HCT116 (cell line): ENCODE results near the gene ELL2. TPM values are rescaled to one million over a fixed set of nuclear protein-coding genes. Genes with fewer than 3 reads are reported as not detected.

ENCODE experiments used
- ATAC-seq: fragments of 200-7000 bp; cut with Tn5 transposase; 2 replicates; pipeline ENCODE4 v1.9.1; 2020; ENCODE audit warnings: mild to moderate bottlenecking, moderate library complexity
- BruUV-seq: library from RNA; stranded (reverse); fragments of 400-500 nt; replicated peaks from 2 replicates; lab custom pipeline; 2021; lab: Mats Ljungman, UMichigan
- CTCF ChIA-PET: fragments of 300-600 bp; sonication (Branson Sonifier 250); formaldehyde crosslinking; loops from one replicate; lab custom pipeline; 2021; ENCODE audit warnings: antibody characterized with exemption; lab: Charles Lee
- POLR2A ChIA-PET: fragments of 300-600, 350-600 bp; sonication (Branson Sonifier 250); formaldehyde crosslinking; loops from one replicate; lab custom pipeline; 2021; ENCODE audit warnings: antibody characterized with exemption; lab: Charles Lee
- RAD21 ChIA-PET, 2 experiments: fragments of 300-600 bp; sonication (Branson Sonifier 250); formaldehyde crosslinking; loops; one replicate each; lab custom pipeline; 2023; ENCODE audit warnings: low total read pairs in 2 of 2; ENCODE audit not compliant: uncharacterized antibody in 2 of 2, unreplicated experiment in 2 of 2, low non-redundant PET in 1 of 2; lab: Charles Lee
- DNase-seq: peaks from one replicate; pipeline ENCODE4 v3.0.0-alpha.2; 2010; ENCODE audit warnings: low read depth, low spot score
- H2AFZ ChIP-seq: fragments of 200-600 bp; shearing (Covaris generic), sonication (generic); 2 replicates; pipeline ENCODE4 v1.6.1; 2017; ENCODE audit warnings: low read depth, mixed run types, mixed read lengths, antibody characterized with exemption, low read length; ENCODE audit not compliant: poor library complexity, severe bottlenecking
- H3K27ac ChIP-seq: 2 replicates; pipeline ENCODE4 v1.5.1; 2012; ENCODE audit warnings: low read depth, low read length
- H3K27me3 ChIP-seq: fragments of 200-600 bp; sonication (generic); 2 replicates; pipeline ENCODE4 v1.6.1; 2016; ENCODE audit warnings: mixed run types, low read length, mixed read lengths; ENCODE audit not compliant: insufficient read depth
- H3K36me3 ChIP-seq, 2 experiments: fragments of 200-500 bp in 1 of 2; fragments of 200-600 bp in 1 of 2; sonication (Bioruptor generic) in 1 of 2; sonication (generic) in 1 of 2; 2 replicates each; pipeline versions ENCODE4 v1.5.1 to v1.6.1; 2014 to 2016; ENCODE audit warnings: low read length in 2 of 2, inconsistent platforms in 1 of 2, mixed read lengths in 1 of 2, mixed run types in 1 of 2; ENCODE audit not compliant: insufficient read depth in 2 of 2, control insufficient read depth in 1 of 2
- H3K4me1 ChIP-seq, 2 experiments: fragments of 200-600 bp in 1 of 2; sonication (generic) in 1 of 2; 2 replicates each; pipeline versions ENCODE4 v1.5.1 to v1.6.1; 2012 to 2017; ENCODE audit warnings: low read length in 2 of 2, inconsistent platforms in 1 of 2, mild to moderate bottlenecking in 1 of 2, mixed read lengths in 1 of 2, mixed run types in 1 of 2, moderate library complexity in 1 of 2; ENCODE audit not compliant: insufficient read depth in 2 of 2, control insufficient read depth in 1 of 2
- H3K4me2 ChIP-seq: fragments of 200-600 bp; sonication (generic); 2 replicates; pipeline ENCODE4 v1.6.1; 2017; ENCODE audit warnings: mixed run types, low read length, mixed read lengths
- H3K4me3 ChIP-seq, 2 experiments: fragments of 200-600 bp in 1 of 2; sonication (generic) in 1 of 2; replicated peaks in 1 of 2; 2 replicates each; pipeline ENCODE4 v1.5.1; 2011 to 2016; ENCODE audit warnings: low read length in 2 of 2, control low read depth in 1 of 2, low read depth in 1 of 2, mild to moderate bottlenecking in 1 of 2, mixed read lengths in 1 of 2, mixed run types in 1 of 2
- H3K79me2 ChIP-seq: fragments of 200-600 bp; sonication (generic); 2 replicates; pipeline ENCODE4 v1.6.1; 2017; ENCODE audit warnings: mild to moderate bottlenecking, mixed run types, low read length, moderate library complexity, mixed read lengths; ENCODE audit not compliant: insufficient read depth
- H3K9ac ChIP-seq: fragments of 200-600 bp; sonication (generic); 2 replicates; pipeline ENCODE4 v1.6.1; 2016; ENCODE audit warnings: low read length, mixed read lengths
- H3K9me2 ChIP-seq: fragments of 200-600 bp; sonication (generic), shearing (Covaris generic); 2 replicates; pipeline ENCODE4 v1.6.1; 2017; ENCODE audit warnings: mixed run types, mild to moderate bottlenecking, moderate library complexity; ENCODE audit not compliant: insufficient read depth
- H3K9me3 ChIP-seq, 2 experiments: fragments of 200-500 bp in 1 of 2; fragments of 200-600 bp in 1 of 2; sonication (Bioruptor generic) in 1 of 2; sonication (generic) in 1 of 2; 2 replicates each; pipeline ENCODE4 v1.6.1; 2014 to 2017; ENCODE audit warnings: low read length in 2 of 2, mixed read lengths in 2 of 2, inconsistent platforms in 1 of 2, low read depth in 1 of 2, mild to moderate bottlenecking in 1 of 2, mixed run types in 1 of 2, moderate library complexity in 1 of 2; ENCODE audit not compliant: control insufficient read depth in 1 of 2, insufficient read depth in 1 of 2
- H4K20me1 ChIP-seq: fragments of 200-600 bp; sonication (generic), shearing (Covaris generic); 2 replicates; pipeline ENCODE4 v1.6.1; 2017; ENCODE audit warnings: mixed run types, mild to moderate bottlenecking, moderate library complexity; ENCODE audit not compliant: insufficient read depth
- CBX3 ChIP-seq: IDR thresholded peaks from 2 replicates; pipeline ENCODE4 v1.6.1; 2012; ENCODE audit warnings: low read depth
- EGR1 ChIP-seq: IDR thresholded peaks from 2 replicates; pipeline ENCODE4 v1.6.1; 2012; ENCODE audit warnings: low read depth
- ELF1 ChIP-seq: IDR thresholded peaks from 2 replicates; pipeline ENCODE4 v1.6.1; 2012; ENCODE audit warnings: low read depth, borderline replicate concordance
- EZH2 ChIP-seq: fragments of 200-600 bp; sonication (generic); IDR thresholded peaks from 2 replicates; pipeline ENCODE4 v1.6.1; 2017; ENCODE audit warnings: antibody characterized with exemption, mixed run types
- EZH2phosphoT487 ChIP-seq: fragments of 200-600 bp; IDR thresholded peaks from 2 replicates; pipeline ENCODE4 v1.6.1; 2018; ENCODE audit warnings: antibody characterized with exemption, borderline replicate concordance
- JUND ChIP-seq: IDR thresholded peaks from 2 replicates; pipeline ENCODE4 v1.6.1; 2012
- MAX ChIP-seq: IDR thresholded peaks from 2 replicates; pipeline ENCODE4 v1.6.1; 2012
- POLR2A ChIP-seq: IDR thresholded peaks from 2 replicates; pipeline ENCODE4 v1.7.0; 2011; ENCODE audit warnings: borderline replicate concordance; ENCODE audit not compliant: insufficient read depth, insufficient read length; ENCODE audit errors: extremely low read depth
- RAD21 ChIP-seq: IDR thresholded peaks from 2 replicates; pipeline ENCODE4 v1.6.1; 2012; ENCODE audit warnings: low read depth, mild to moderate bottlenecking
- REST ChIP-seq: IDR thresholded peaks from 2 replicates; pipeline ENCODE4 v1.6.1; 2012; ENCODE audit warnings: low read depth
- SP1 ChIP-seq: IDR thresholded peaks from 2 replicates; pipeline ENCODE4 v1.6.1; 2012; ENCODE audit warnings: low read depth
- TCF7L2 ChIP-seq: IDR thresholded peaks from 2 replicates; pipeline ENCODE4 v1.7.0; 2011; ENCODE audit warnings: borderline replicate concordance, inconsistent platforms; ENCODE audit not compliant: insufficient read depth, insufficient read length; ENCODE audit errors: extremely low read depth
- ZFX ChIP-seq: fragments of 450-650 bp; IDR thresholded peaks from 2 replicates; pipeline ENCODE4 v1.6.1; 2017
- intact Hi-C: fragments of 100-400 bp; cut with micrococcal nuclease; formaldehyde crosslinking; loops from 2 replicates; pipeline ENCODE4 v1.10.0; 2022
- total RNA-seq: library from RNA; stranded (reverse); gene quantifications from one replicate; pipeline ENCODE4 v1.2.1, GENCODE V29; 2021; ENCODE audit not compliant: unreplicated experiment
- TF ChIP-seq, protein P1 (sequence below): IDR thresholded peaks from 2 replicates; pipeline ENCODE4 v1.6.1; 2011; ENCODE audit warnings: mild to moderate bottlenecking, low read length, moderate library complexity; ENCODE audit not compliant: insufficient replicate concordance; ENCODE audit errors: extremely low read depth

Gene ELL2
- total RNA-seq, 1 experiment from 2014 or later, result 29.8 TPM

DNA sequence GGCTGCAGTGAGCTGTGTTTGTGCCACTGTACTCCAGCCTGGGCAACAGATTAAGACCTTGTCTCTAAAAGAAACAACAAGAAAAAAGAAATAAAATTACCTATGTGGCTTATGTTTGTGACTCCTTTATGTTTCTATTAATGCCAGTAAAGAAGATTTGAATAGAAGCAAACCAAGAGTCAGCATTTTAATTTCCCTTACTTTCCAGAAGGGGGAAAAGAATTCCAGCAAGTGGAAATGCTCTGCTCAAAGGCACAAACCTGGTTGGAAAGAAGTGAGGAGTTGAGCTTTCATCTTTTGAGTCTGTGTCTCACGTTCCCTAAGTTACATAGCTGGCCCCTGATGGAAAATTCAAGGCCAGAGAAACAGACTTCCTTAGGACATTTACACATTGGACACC lies 23.6 kb upstream of the ELL2 start:
- TF ChIP-seq ZFX (no peak), RAD21 (no peak), TCF7L2 (no peak), EZH2 (no peak), EGR1 (no peak), EZH2phosphoT487 (no peak), JUND (no peak)
- H3K9me3 ChIP-seq, result no peaks in the 10 kb centered on the region
- POLR2A ChIA-PET, result no interaction called here
- no peaks in the 10 kb centered on the region for H3K27me3 ChIP-seq
- no peaks in the 10 kb centered on the region for H4K20me1 ChIP-seq
- RAD21 ChIA-PET, result no interaction called here
- intact Hi-C loops, result no loop called here
- CTCF ChIA-PET, result no interaction called here
- H2AFZ ChIP-seq, result no peak overlapping the region
- BruUV-seq, result no TSS peak
- H3K27ac ChIP-seq, result no peak overlapping the region
- H3K9ac ChIP-seq, result no peak overlapping the region
- H3K9me2 ChIP-seq, result no peaks in the 10 kb centered on the region
- H3K4me3 ChIP-seq, result no peak overlapping the region
- no peak overlapping the region for H3K4me2 ChIP-seq
- H3K36me3 ChIP-seq, result no peaks in the 10 kb centered on the region
- no peaks in the 10 kb centered on the region for H3K79me2 ChIP-seq
- no peak for DNase-seq
- H3K4me1 ChIP-seq, result 0 out of 4 replicates have a peak, but pooled peaks cover 0 to 4% of the 10 kb centered on the region in 2 experiments
- ATAC-seq, result no peak

- H3K79me2 ChIP-seq, result no peaks in the 10 kb centered on the region
- 0 out of 4 replicates have a peak, but pooled peaks cover 0 to 4% of the 10 kb centered on the region in 2 experiments for H3K4me1 ChIP-seq
- no peaks in the 10 kb centered on the region for H3K27me3 ChIP-seq
- BruUV-seq, result no TSS peak
- no peak overlapping the region for H3K9ac ChIP-seq
- RAD21 ChIA-PET, result interaction anchor here in 1 of 2 experiments (0.5 kb wide), 1 partner anchor 53 kb away, joined by 3 read pairs; no protein-coding TSS in a partner anchor
- CTCF ChIA-PET, result no interaction called here
- no peak overlapping the region for H3K27ac ChIP-seq
- no peak for TF ChIP-seq POLR2A
- TF ChIP-seq CBX3, result no peak
- no peak for TF ChIP-seq ELF1
- no peak for TF ChIP-seq SP1
- no peak for TF ChIP-seq REST
- no peak for TF ChIP-seq MAX
- TF ChIP-seq, protein P1, sequence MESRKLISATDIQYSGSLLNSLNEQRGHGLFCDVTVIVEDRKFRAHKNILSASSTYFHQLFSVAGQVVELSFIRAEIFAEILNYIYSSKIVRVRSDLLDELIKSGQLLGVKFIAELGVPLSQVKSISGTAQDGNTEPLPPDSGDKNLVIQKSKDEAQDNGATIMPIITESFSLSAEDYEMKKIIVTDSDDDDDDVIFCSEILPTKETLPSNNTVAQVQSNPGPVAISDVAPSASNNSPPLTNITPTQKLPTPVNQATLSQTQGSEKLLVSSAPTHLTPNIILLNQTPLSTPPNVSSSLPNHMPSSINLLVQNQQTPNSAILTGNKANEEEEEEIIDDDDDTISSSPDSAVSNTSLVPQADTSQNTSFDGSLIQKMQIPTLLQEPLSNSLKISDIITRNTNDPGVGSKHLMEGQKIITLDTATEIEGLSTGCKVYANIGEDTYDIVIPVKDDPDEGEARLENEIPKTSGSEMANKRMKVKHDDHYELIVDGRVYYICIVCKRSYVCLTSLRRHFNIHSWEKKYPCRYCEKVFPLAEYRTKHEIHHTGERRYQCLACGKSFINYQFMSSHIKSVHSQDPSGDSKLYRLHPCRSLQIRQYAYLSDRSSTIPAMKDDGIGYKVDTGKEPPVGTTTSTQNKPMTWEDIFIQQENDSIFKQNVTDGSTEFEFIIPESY, result no peak
- no peak for TF ChIP-seq RAD21
- no peak overlapping the region for H2AFZ ChIP-seq
- H4K20me1 ChIP-seq, result no peaks in the 10 kb centered on the region
- no peaks in the 10 kb centered on the region for H3K9me3 ChIP-seq
- POLR2A ChIA-PET, result no interaction called here
- H3K4me3 ChIP-seq, result no peak overlapping the region
- DNase-seq (no peak), ATAC-seq (no peak)
- H3K9me2 ChIP-seq, result no peaks in the 10 kb centered on the region
- intact Hi-C loops, result no loop called here
- no peaks in the 10 kb centered on the region for H3K36me3 ChIP-seq
- H3K4me2 ChIP-seq, result no peak overlapping the region
These were observed 22.8 kb upstream of the ELL2 start for GRCh38 chr5:95984287-95984938.
